ENCODE results near the gene HECA. TPM values are rescaled to one million over a fixed set of nuclear protein-coding genes. Genes with fewer than 3 reads are reported as not detected.

The HECA gene
- total and polyA plus RNA-seq, 10 of the 15 experiments (the other 5 are each of a cell fraction or from before 2014, with no cell fraction given), result 0.52 to 7.2 (median 2.7) TPM

GRCh38 chr6:139172151-139172550 is 37.3 kb downstream of the HECA start:
- Histone ChIP-seq H4K20me1 (ENCODE audit: control insufficient read depth, insufficient read depth) (no peaks in the 10 kb centered on the region), H3K9ac (ENCODE audit: control insufficient read depth, insufficient read depth, low read length) (no peak overlapping the region), H3K4me3 (no peak overlapping the region), H3K9me3 (replicated peaks; ENCODE audit: control insufficient read depth, insufficient read depth, low read length) (no peaks in the 10 kb centered on the region), H2AFZ (ENCODE audit: control insufficient read depth, low read depth, low read length) (no peak overlapping the region), H3K4me2 (ENCODE audit: control insufficient read depth, insufficient read depth) (no peak overlapping the region), H3K27ac (ENCODE audit: control insufficient read depth, insufficient read depth) (no peak overlapping the region), H3K27me3 (replicated peaks in 1 of 2; ENCODE audit: control insufficient read depth in 2 of 2, insufficient read depth in 2 of 2, low read length in 1 of 2) (no peaks in the 10 kb centered on the region), H3K79me2 (ENCODE audit: control insufficient read depth, insufficient read depth, low read length) (no peaks in the 10 kb centered on the region), H3K4me1 (ENCODE audit: control insufficient read depth, insufficient read depth, low read length) (peaks cover 13% of the 10 kb centered on the region), H3K36me3 (ENCODE audit: control insufficient read depth in 2 of 2, insufficient read depth in 2 of 2, low read length in 1 of 2) (peaks cover 0 to 3% of the 10 kb centered on the region in 2 experiments; a peak in 1 of 4 replicates)
- in situ Hi-C loops (cut with MboI), result no loop called here
- DNase-seq (ENCODE audit: low read depth, low spot score), result no peak
- no peak for ATAC-seq
- ChIA-PET POLR2A (no interaction called here), SMC1A (ENCODE audit: uncharacterized antibody, unreplicated experiment) (interaction anchor here (1.1 kb wide), 1 partner anchor 48 kb away, joined by 4 read pairs; no protein-coding TSS in a partner anchor), CTCF (no interaction called here), RAD21 (ENCODE audit: unreplicated experiment) (no interaction called here)
- no TSS peak for BruUV-seq (replicated peaks)
- WGBS (ENCODE audit: insufficient coverage, insufficient replicate concordance, low lambda C conversion rate, missing lambda C conversion rate), result 75% methylated on average over 4 of the region's 4 CpGs
- intact Hi-C loops (cut with micrococcal nuclease; ENCODE audit: unreplicated experiment), result no loop called here
- FAIRE-seq, result no peak
- TF ChIP-seq NR2C2 (IDR thresholded peaks at IDR 0.05; ENCODE audit: borderline replicate concordance, control insufficient read depth, insufficient read length, low read depth) (no peak), NR2F1 (conservative IDR thresholded peaks at IDR 0.05) (no peak), RBBP5 (conservative IDR thresholded peaks at IDR 0.05) (no peak), PAX5 (IDR thresholded peaks at IDR 0.05; ENCODE audit: borderline replicate concordance, low read depth, low read length) (no peak), BACH1 (IDR thresholded peaks at IDR 0.05; ENCODE audit: borderline replicate concordance) (no peak), YBX1 (IDR thresholded peaks at IDR 0.05) (no peak), SREBF1 (IDR thresholded peaks at IDR 0.05; ENCODE audit: low read length) (no peak), HDAC6 (IDR thresholded peaks at IDR 0.05; ENCODE audit: unreplicated experiment) (no peak), TARDBP (IDR thresholded peaks at IDR 0.05; ENCODE audit: borderline replicate concordance) (no peak), DPF2 (IDR thresholded peaks at IDR 0.05) (no peak)
- TF ChIP-seq, protein P1, sequence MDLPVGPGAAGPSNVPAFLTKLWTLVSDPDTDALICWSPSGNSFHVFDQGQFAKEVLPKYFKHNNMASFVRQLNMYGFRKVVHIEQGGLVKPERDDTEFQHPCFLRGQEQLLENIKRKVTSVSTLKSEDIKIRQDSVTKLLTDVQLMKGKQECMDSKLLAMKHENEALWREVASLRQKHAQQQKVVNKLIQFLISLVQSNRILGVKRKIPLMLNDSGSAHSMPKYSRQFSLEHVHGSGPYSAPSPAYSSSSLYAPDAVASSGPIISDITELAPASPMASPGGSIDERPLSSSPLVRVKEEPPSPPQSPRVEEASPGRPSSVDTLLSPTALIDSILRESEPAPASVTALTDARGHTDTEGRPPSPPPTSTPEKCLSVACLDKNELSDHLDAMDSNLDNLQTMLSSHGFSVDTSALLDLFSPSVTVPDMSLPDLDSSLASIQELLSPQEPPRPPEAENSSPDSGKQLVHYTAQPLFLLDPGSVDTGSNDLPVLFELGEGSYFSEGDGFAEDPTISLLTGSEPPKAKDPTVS (IDR thresholded peaks at IDR 0.05; ENCODE audit: low read depth, low read length), result no peak
- TF ChIP-seq, protein P2, sequence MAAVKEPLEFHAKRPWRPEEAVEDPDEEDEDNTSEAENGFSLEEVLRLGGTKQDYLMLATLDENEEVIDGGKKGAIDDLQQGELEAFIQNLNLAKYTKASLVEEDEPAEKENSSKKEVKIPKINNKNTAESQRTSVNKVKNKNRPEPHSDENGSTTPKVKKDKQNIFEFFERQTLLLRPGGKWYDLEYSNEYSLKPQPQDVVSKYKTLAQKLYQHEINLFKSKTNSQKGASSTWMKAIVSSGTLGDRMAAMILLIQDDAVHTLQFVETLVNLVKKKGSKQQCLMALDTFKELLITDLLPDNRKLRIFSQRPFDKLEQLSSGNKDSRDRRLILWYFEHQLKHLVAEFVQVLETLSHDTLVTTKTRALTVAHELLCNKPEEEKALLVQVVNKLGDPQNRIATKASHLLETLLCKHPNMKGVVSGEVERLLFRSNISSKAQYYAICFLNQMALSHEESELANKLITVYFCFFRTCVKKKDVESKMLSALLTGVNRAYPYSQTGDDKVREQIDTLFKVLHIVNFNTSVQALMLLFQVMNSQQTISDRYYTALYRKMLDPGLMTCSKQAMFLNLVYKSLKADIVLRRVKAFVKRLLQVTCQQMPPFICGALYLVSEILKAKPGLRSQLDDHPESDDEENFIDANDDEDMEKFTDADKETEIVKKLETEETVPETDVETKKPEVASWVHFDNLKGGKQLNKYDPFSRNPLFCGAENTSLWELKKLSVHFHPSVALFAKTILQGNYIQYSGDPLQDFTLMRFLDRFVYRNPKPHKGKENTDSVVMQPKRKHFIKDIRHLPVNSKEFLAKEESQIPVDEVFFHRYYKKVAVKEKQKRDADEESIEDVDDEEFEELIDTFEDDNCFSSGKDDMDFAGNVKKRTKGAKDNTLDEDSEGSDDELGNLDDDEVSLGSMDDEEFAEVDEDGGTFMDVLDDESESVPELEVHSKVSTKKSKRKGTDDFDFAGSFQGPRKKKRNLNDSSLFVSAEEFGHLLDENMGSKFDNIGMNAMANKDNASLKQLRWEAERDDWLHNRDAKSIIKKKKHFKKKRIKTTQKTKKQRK (IDR thresholded peaks at IDR 0.05; ENCODE audit: low read depth, low read length), result no peak
- TF ChIP-seq, protein P3, sequence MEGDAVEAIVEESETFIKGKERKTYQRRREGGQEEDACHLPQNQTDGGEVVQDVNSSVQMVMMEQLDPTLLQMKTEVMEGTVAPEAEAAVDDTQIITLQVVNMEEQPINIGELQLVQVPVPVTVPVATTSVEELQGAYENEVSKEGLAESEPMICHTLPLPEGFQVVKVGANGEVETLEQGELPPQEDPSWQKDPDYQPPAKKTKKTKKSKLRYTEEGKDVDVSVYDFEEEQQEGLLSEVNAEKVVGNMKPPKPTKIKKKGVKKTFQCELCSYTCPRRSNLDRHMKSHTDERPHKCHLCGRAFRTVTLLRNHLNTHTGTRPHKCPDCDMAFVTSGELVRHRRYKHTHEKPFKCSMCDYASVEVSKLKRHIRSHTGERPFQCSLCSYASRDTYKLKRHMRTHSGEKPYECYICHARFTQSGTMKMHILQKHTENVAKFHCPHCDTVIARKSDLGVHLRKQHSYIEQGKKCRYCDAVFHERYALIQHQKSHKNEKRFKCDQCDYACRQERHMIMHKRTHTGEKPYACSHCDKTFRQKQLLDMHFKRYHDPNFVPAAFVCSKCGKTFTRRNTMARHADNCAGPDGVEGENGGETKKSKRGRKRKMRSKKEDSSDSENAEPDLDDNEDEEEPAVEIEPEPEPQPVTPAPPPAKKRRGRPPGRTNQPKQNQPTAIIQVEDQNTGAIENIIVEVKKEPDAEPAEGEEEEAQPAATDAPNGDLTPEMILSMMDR (IDR thresholded peaks at IDR 0.05 in 2 of 3, conservative IDR thresholded peaks at IDR 0.05 in 1 of 3; ENCODE audit: control insufficient read depth in 2 of 3, extremely low read depth in 1 of 3, insufficient read depth in 1 of 3, low read depth in 3 of 3, low read length in 3 of 3), result no peak
- TF ChIP-seq, protein P4, sequence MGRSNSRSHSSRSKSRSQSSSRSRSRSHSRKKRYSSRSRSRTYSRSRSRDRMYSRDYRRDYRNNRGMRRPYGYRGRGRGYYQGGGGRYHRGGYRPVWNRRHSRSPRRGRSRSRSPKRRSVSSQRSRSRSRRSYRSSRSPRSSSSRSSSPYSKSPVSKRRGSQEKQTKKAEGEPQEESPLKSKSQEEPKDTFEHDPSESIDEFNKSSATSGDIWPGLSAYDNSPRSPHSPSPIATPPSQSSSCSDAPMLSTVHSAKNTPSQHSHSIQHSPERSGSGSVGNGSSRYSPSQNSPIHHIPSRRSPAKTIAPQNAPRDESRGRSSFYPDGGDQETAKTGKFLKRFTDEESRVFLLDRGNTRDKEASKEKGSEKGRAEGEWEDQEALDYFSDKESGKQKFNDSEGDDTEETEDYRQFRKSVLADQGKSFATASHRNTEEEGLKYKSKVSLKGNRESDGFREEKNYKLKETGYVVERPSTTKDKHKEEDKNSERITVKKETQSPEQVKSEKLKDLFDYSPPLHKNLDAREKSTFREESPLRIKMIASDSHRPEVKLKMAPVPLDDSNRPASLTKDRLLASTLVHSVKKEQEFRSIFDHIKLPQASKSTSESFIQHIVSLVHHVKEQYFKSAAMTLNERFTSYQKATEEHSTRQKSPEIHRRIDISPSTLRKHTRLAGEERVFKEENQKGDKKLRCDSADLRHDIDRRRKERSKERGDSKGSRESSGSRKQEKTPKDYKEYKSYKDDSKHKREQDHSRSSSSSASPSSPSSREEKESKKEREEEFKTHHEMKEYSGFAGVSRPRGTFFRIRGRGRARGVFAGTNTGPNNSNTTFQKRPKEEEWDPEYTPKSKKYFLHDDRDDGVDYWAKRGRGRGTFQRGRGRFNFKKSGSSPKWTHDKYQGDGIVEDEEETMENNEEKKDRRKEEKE (IDR thresholded peaks at IDR 0.05), result no peak
- TF ChIP-seq, protein P5, sequence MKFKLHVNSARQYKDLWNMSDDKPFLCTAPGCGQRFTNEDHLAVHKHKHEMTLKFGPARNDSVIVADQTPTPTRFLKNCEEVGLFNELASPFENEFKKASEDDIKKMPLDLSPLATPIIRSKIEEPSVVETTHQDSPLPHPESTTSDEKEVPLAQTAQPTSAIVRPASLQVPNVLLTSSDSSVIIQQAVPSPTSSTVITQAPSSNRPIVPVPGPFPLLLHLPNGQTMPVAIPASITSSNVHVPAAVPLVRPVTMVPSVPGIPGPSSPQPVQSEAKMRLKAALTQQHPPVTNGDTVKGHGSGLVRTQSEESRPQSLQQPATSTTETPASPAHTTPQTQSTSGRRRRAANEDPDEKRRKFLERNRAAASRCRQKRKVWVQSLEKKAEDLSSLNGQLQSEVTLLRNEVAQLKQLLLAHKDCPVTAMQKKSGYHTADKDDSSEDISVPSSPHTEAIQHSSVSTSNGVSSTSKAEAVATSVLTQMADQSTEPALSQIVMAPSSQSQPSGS (IDR thresholded peaks at IDR 0.05; ENCODE audit: low read length), result no peak
